Endothelial cell of umbilical vein (primary cell): ENCODE data around the gene GEMIN4.

Source experiments
- EZH2 ChIP-seq: IDR thresholded peaks from 2 replicates; pipeline ENCODE4 v1.6.1; 2012; ENCODE audit warnings: borderline replicate concordance, low read depth, mild to moderate bottlenecking, moderate library complexity, low read length, inconsistent platforms; ENCODE audit not compliant: severe bottlenecking
- JUN ChIP-seq: IDR thresholded peaks from 2 replicates; pipeline ENCODE4 v1.6.1; 2011; ENCODE audit warnings: borderline replicate concordance, low read depth; ENCODE audit not compliant: insufficient read length, insufficient read depth
- MYC ChIP-seq: IDR thresholded peaks from one replicate; pipeline ENCODE4 v1.6.1; 2011; ENCODE audit warnings: mild to moderate bottlenecking, low read depth, low read length
- POLR2A ChIP-seq: IDR thresholded peaks from 2 replicates; pipeline ENCODE4 v1.6.1; 2012; ENCODE audit warnings: low read depth, mild to moderate bottlenecking, control low read depth, low read length
- POLR2AphosphoS5 ChIP-seq: IDR thresholded peaks from 2 replicates; pipeline ENCODE4 v1.6.1; 2012; ENCODE audit warnings: low read depth, mild to moderate bottlenecking, control low read depth, low read length, moderate library complexity; ENCODE audit not compliant: insufficient read depth
- TF ChIP-seq, protein P1 (sequence below), 2 donors: IDR thresholded peaks; 1 replicate in 1 of 2; 2 replicates in 1 of 2; pipeline ENCODE4 v1.5.1; 2011; ENCODE audit warnings: low read length in 2 of 2, mild to moderate bottlenecking in 2 of 2, moderate library complexity in 2 of 2, control low read depth in 1 of 2, inconsistent platforms in 1 of 2, low read depth in 1 of 2; ENCODE audit not compliant: insufficient read depth in 1 of 2; ENCODE audit errors: extremely low read depth in 1 of 2
- TF ChIP-seq, protein P2 (sequence below): IDR thresholded peaks from 2 replicates; pipeline ENCODE4 v1.6.1; 2011; ENCODE audit not compliant: insufficient read depth, insufficient read length

DNA sequence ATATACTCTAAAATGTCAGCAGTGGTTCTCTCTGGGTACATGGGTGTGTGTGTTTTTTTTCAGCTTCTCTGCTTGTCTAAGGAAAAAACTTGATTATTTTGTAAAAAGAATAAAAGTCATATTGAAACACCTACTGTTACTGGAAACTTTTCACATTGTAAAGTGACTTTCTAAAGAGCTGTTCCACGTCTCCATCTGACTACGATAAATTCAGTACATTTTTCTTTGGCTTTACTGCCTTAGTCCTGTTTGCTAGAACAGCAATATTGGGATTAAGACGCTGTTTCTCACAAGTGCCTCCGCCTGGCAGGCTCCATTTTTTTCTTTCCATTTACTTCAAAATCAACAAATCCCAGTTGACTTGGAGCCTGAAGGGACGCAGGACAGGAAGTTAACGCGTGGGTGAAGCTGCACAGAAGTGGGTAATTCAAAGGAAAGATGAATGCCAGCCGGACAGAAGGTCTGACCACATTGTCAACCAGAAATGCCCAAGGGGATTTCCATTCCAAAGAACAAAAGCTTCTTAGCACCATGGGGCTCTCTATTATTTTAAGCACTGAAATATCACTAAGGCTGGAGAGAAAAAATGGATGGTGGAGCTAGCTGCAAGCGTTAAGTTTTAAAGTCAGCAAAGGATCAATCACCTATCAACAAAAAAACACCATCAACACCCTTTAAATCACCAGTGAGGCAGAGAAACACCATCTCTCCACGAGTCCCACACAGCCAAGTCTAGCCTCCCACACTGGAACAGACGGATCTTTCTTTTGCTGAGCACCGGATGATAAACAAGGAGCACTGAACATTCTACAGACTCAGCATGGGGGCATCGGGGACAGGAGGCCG is 21.6 kb upstream of the GEMIN4 start:
- TF ChIP-seq, protein P1, sequence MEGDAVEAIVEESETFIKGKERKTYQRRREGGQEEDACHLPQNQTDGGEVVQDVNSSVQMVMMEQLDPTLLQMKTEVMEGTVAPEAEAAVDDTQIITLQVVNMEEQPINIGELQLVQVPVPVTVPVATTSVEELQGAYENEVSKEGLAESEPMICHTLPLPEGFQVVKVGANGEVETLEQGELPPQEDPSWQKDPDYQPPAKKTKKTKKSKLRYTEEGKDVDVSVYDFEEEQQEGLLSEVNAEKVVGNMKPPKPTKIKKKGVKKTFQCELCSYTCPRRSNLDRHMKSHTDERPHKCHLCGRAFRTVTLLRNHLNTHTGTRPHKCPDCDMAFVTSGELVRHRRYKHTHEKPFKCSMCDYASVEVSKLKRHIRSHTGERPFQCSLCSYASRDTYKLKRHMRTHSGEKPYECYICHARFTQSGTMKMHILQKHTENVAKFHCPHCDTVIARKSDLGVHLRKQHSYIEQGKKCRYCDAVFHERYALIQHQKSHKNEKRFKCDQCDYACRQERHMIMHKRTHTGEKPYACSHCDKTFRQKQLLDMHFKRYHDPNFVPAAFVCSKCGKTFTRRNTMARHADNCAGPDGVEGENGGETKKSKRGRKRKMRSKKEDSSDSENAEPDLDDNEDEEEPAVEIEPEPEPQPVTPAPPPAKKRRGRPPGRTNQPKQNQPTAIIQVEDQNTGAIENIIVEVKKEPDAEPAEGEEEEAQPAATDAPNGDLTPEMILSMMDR (IDR thresholded peaks at IDR 0.05; ENCODE audit: extremely low read depth in 1 of 2, insufficient read depth in 1 of 2, low read depth in 1 of 2, low read length in 2 of 2): no peak
- TF ChIP-seq POLR2AphosphoS5: no peak
- TF ChIP-seq, protein P2, sequence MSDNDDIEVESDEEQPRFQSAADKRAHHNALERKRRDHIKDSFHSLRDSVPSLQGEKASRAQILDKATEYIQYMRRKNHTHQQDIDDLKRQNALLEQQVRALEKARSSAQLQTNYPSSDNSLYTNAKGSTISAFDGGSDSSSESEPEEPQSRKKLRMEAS: no peak
- TF ChIP-seq MYC: no peak
- TF ChIP-seq POLR2A: no peak
- no peak for TF ChIP-seq EZH2
- no peak for TF ChIP-seq JUN
